ENCODE measurements around the gene INTS1. TPM values are rescaled to one million over a fixed set of nuclear protein-coding genes. Genes with fewer than 3 reads are reported as not detected.

The INTS1 gene
- total RNA-seq, 1 donor = 26.0 TPM

GRCh38 chr7:1545417-1546246 lies 41.4 kb upstream of the INTS1 start:
- no peaks in the 10 kb centered on the region for H3K27me3 ChIP-seq (ENCODE audit: insufficient read depth, low read length)
- H3K4me1 ChIP-seq (ENCODE audit: insufficient read depth, low read length) = no peaks in the 10 kb centered on the region
- no peaks in the 10 kb centered on the region for H3K9me3 ChIP-seq (ENCODE audit: low read depth, low read length)
- H3K4me3 ChIP-seq (ENCODE audit: low read length) = no peak overlapping the region

GRCh38 chr7:1544896-1545416 lies 40.8 kb upstream of the INTS1 start:
- Histone ChIP-seq H3K4me1 (ENCODE audit: insufficient read depth, low read length) (no peaks in the 10 kb centered on the region), H3K27me3 (ENCODE audit: insufficient read depth, low read length) (no peaks in the 10 kb centered on the region), H3K4me3 (ENCODE audit: low read length) (no peak overlapping the region), H3K9me3 (ENCODE audit: low read depth, low read length) (no peaks in the 10 kb centered on the region)

- H3K4me1 ChIP-seq (ENCODE audit: insufficient read depth, low read length) = no peaks in the 10 kb centered on the region
- no peaks in the 10 kb centered on the region for H3K9me3 ChIP-seq (ENCODE audit: low read depth, low read length)
- H3K27me3 ChIP-seq (ENCODE audit: insufficient read depth, low read length) = no peaks in the 10 kb centered on the region
- H3K4me3 ChIP-seq (ENCODE audit: low read length) = no peak overlapping the region
These were observed 40.1 kb upstream of the INTS1 start for GRCh38 chr7:1544178-1544895.

GRCh38 chr7:1543826-1544177 lies 39.6 kb upstream of the INTS1 start:
- no peaks in the 10 kb centered on the region for H3K4me1 ChIP-seq (ENCODE audit: insufficient read depth, low read length)
- no peak overlapping the region for H3K4me3 ChIP-seq (ENCODE audit: low read length)
- no peaks in the 10 kb centered on the region for H3K9me3 ChIP-seq (ENCODE audit: low read depth, low read length)
- no peaks in the 10 kb centered on the region for H3K27me3 ChIP-seq (ENCODE audit: insufficient read depth, low read length)

GRCh38 chr7:1542841-1543747 lies 38.9 kb upstream of the INTS1 start:
- Histone ChIP-seq H3K4me3 (ENCODE audit: low read length) (no peak overlapping the region), H3K4me1 (ENCODE audit: insufficient read depth, low read length) (no peaks in the 10 kb centered on the region), H3K27me3 (ENCODE audit: insufficient read depth, low read length) (no peaks in the 10 kb centered on the region), H3K9me3 (ENCODE audit: low read depth, low read length) (no peaks in the 10 kb centered on the region)

- no peak overlapping the region for H3K4me3 ChIP-seq (ENCODE audit: low read length)
- H3K27me3 ChIP-seq (ENCODE audit: insufficient read depth, low read length) = no peaks in the 10 kb centered on the region
- H3K9me3 ChIP-seq (ENCODE audit: low read depth, low read length) = no peaks in the 10 kb centered on the region
- no peaks in the 10 kb centered on the region for H3K4me1 ChIP-seq (ENCODE audit: insufficient read depth, low read length)
These were observed 38.1 kb upstream of the INTS1 start for GRCh38 chr7:1542329-1542728.

GRCh38 chr7:1541431-1542162 lies 37.4 kb upstream of the INTS1 start:
- H3K4me3 ChIP-seq (ENCODE audit: low read length) = no peak overlapping the region
- H3K27me3 ChIP-seq (ENCODE audit: insufficient read depth, low read length) = no peaks in the 10 kb centered on the region
- H3K4me1 ChIP-seq (ENCODE audit: insufficient read depth, low read length) = no peaks in the 10 kb centered on the region
- no peaks in the 10 kb centered on the region for H3K9me3 ChIP-seq (ENCODE audit: low read depth, low read length)

GRCh38 chr7:1540776-1541271 lies 36.6 kb upstream of the INTS1 start:
- no peaks in the 10 kb centered on the region for H3K9me3 ChIP-seq (ENCODE audit: low read depth, low read length)
- no peak overlapping the region for H3K4me3 ChIP-seq (ENCODE audit: low read length)
- H3K27me3 ChIP-seq (ENCODE audit: insufficient read depth, low read length) = no peaks in the 10 kb centered on the region
- H3K4me1 ChIP-seq (ENCODE audit: insufficient read depth, low read length) = no peaks in the 10 kb centered on the region

GRCh38 chr7:1539882-1540775 lies 35.9 kb upstream of the INTS1 start:
- no peaks in the 10 kb centered on the region for H3K9me3 ChIP-seq (ENCODE audit: low read depth, low read length)
- H3K4me3 ChIP-seq (ENCODE audit: low read length) = no peak overlapping the region
- H3K4me1 ChIP-seq (ENCODE audit: insufficient read depth, low read length) = no peaks in the 10 kb centered on the region
- H3K27me3 ChIP-seq (ENCODE audit: insufficient read depth, low read length) = no peaks in the 10 kb centered on the region

GRCh38 chr7:1539181-1539881 lies 35.1 kb upstream of the INTS1 start:
- H3K4me1 ChIP-seq (ENCODE audit: insufficient read depth, low read length) = peaks cover 2% of the 10 kb centered on the region
- no peaks in the 10 kb centered on the region for H3K9me3 ChIP-seq (ENCODE audit: low read depth, low read length)
- no peaks in the 10 kb centered on the region for H3K27me3 ChIP-seq (ENCODE audit: insufficient read depth, low read length)
- H3K4me3 ChIP-seq (ENCODE audit: low read length) = no peak overlapping the region

GRCh38 chr7:1538544-1539180 lies 34.5 kb upstream of the INTS1 start:
- Histone ChIP-seq H3K9me3 (ENCODE audit: low read depth, low read length) (no peaks in the 10 kb centered on the region), H3K27me3 (ENCODE audit: insufficient read depth, low read length) (no peaks in the 10 kb centered on the region), H3K4me3 (ENCODE audit: low read length) (no peak overlapping the region), H3K4me1 (ENCODE audit: insufficient read depth, low read length) (peaks cover 9% of the 10 kb centered on the region)

- Histone ChIP-seq H3K4me1 (ENCODE audit: insufficient read depth, low read length) (peaks cover 18% of the 10 kb centered on the region), H3K4me3 (ENCODE audit: low read length) (no peak overlapping the region), H3K9me3 (ENCODE audit: low read depth, low read length) (no peaks in the 10 kb centered on the region), H3K27me3 (ENCODE audit: insufficient read depth, low read length) (no peaks in the 10 kb centered on the region)
These were observed 33.6 kb upstream of the INTS1 start for GRCh38 chr7:1537535-1538412.
